ENCODE measurements around the gene SETDB2. TPM values are rescaled to one million over a fixed set of nuclear protein-coding genes. Genes with fewer than 3 reads are reported as not detected.

Gene SETDB2
- total and polyA plus RNA-seq, 10 of the 15 experiments (the other 5 are each of a cell fraction or from before 2014, with no cell fraction given), result 1.2 to 10.0 (median 7.4) TPM

- WGBS (ENCODE audit: insufficient coverage, insufficient replicate concordance, low lambda C conversion rate, missing lambda C conversion rate), result 82% methylated on average over 7 of the region's 7 CpGs
- peaks cover 14% of the 10 kb centered on the region; the same call in 1 of the 2 replicates for H3K4me1 ChIP-seq (ENCODE audit: control insufficient read depth, insufficient read depth, low read length)
- no peaks in the 10 kb centered on the region for H3K36me3 ChIP-seq (ENCODE audit: control insufficient read depth in 2 of 2, insufficient read depth in 2 of 2, low read length in 1 of 2)
Observed at GRCh38 chr13:49453465-49453864, 9.4 kb downstream of the SETDB2 start.

More at GRCh38 chr13:49453465-49453864, 9.4 kb downstream of the SETDB2 start:
- ATAC-seq (no peak), DNase-seq (ENCODE audit: low read depth, low spot score) (no peak), FAIRE-seq (no peak)
- Histone ChIP-seq H3K79me2 (ENCODE audit: control insufficient read depth, insufficient read depth, low read length) (peaks cover 12% of the 10 kb centered on the region), H4K20me1 (ENCODE audit: control insufficient read depth, insufficient read depth) (no peaks in the 10 kb centered on the region), H3K4me2 (ENCODE audit: control insufficient read depth, insufficient read depth) (no peak overlapping the region), H3K27me3 (replicated peaks in 1 of 2; ENCODE audit: control insufficient read depth in 2 of 2, insufficient read depth in 2 of 2, low read length in 1 of 2) (no peaks in the 10 kb centered on the region), H3K27ac (ENCODE audit: control insufficient read depth, insufficient read depth) (no peak overlapping the region), H3K9ac (ENCODE audit: control insufficient read depth, insufficient read depth, low read length) (no peak overlapping the region), H3K9me3 (replicated peaks; ENCODE audit: control insufficient read depth, insufficient read depth, low read length) (no peaks in the 10 kb centered on the region), H2AFZ (ENCODE audit: control insufficient read depth, low read depth, low read length) (no peak overlapping the region), H3K4me3 (no peak overlapping the region)
- intact Hi-C loops (cut with micrococcal nuclease; ENCODE audit: unreplicated experiment) (no loop called here), in situ Hi-C loops (cut with MboI) (loop anchor here (10.0 kb wide), 1 partner anchor 469 kb away; no protein-coding TSS in a partner anchor)
- RAD21 ChIA-PET (ENCODE audit: unreplicated experiment), result interaction anchor here (1.5 kb wide), 1 partner anchor 10 kb away, joined by 3 read pairs; the partner anchor contains the start of gene CAB39L
- BruUV-seq (replicated peaks), result no TSS peak
- POLR2A ChIA-PET, result interaction anchor here (3.5 kb wide), 1 partner anchor 10 kb away, joined by 25 read pairs; the partner anchor contains the start of genes CAB39L and SETDB2
- TF ChIP-seq YY1 (IDR thresholded peaks at IDR 0.05; ENCODE audit: low read depth, low read length) (no peak), BCLAF1 (IDR thresholded peaks at IDR 0.05) (no peak), GABPA (IDR thresholded peaks at IDR 0.05; ENCODE audit: low read depth) (no peak), CHD1 (IDR thresholded peaks at IDR 0.05; ENCODE audit: low read depth, low read length) (no peak), NFYB (IDR thresholded peaks at IDR 0.05; ENCODE audit: insufficient read depth, low read depth, low read length) (no peak), SUZ12 (IDR thresholded peaks at IDR 0.05; ENCODE audit: unreplicated experiment) (no peak), CHD2 (IDR thresholded peaks at IDR 0.05; ENCODE audit: borderline replicate concordance, low read depth, low read length) (no peak), IRF3 (IDR thresholded peaks at IDR 0.05) (no peak), ZBTB33 (IDR thresholded peaks at IDR 0.05) (no peak), ATF2 (IDR thresholded peaks at IDR 0.05; ENCODE audit: low read length) (no peak), RFX5 (IDR thresholded peaks at IDR 0.05; ENCODE audit: low read depth, low read length) (no peak)
- CTCF ChIA-PET, result no interaction called here
- SMC1A ChIA-PET (ENCODE audit: uncharacterized antibody, unreplicated experiment), result interaction anchor here (1.5 kb wide), 1 partner anchor 9 kb away, joined by 6 read pairs; the partner anchor contains the start of genes CAB39L and SETDB2

Measured in GM12878 (cell line).